Chondrocyte (in vitro differentiated cells): Measurements from ENCODE around the gene SEMA4D. TPM values are rescaled to one million over a fixed set of nuclear protein-coding genes. Genes with fewer than 3 reads are reported as not detected.

Source experiments
- DNase-seq: peaks from one replicate; pipeline ENCODE4 v3.0.0; 2021; ENCODE audit warnings: mixed read lengths, low spot score
- H3K27ac Mint-ChIP-seq: one replicate; pipeline ENCODE4 v1.8.0; 2021; ENCODE audit warnings: mild to moderate bottlenecking, moderate library complexity, mixed read lengths; ENCODE audit not compliant: unreplicated experiment
- H3K27me3 Mint-ChIP-seq: 2 replicates; pipeline ENCODE4 v1.8.0; 2021; ENCODE audit warnings: low read depth, mixed read lengths
- H3K36me3 Mint-ChIP-seq: 2 replicates; pipeline ENCODE4 v1.8.0; 2021; ENCODE audit warnings: low read depth, mixed read lengths
- H3K4me1 Mint-ChIP-seq: 2 replicates; pipeline ENCODE4 v1.8.0; 2021; ENCODE audit warnings: low read depth, mild to moderate bottlenecking, mixed read lengths
- H3K4me3 Mint-ChIP-seq: one replicate; pipeline ENCODE4 v1.8.0; 2021; ENCODE audit warnings: mild to moderate bottlenecking, moderate library complexity, mixed read lengths; ENCODE audit not compliant: unreplicated experiment
- H3K9me3 Mint-ChIP-seq: 2 replicates; pipeline ENCODE4 v1.8.0; 2021; ENCODE audit warnings: low read depth, mixed read lengths
- CTCF ChIP-seq: fragments of 200-600 bp; sonication (generic); IDR thresholded peaks from 2 replicates; pipeline ENCODE4 v1.5.0; 2021; ENCODE audit warnings: antibody characterized with exemption, mild to moderate bottlenecking, moderate library complexity
- total RNA-seq: library from RNA; stranded (reverse); gene quantifications from 3 replicates; pipeline ENCODE4 v1.2.1, GENCODE V29; 2021

Gene SEMA4D
- total RNA-seq, 1 donor from 2014 or later = 3.8 TPM

DNA sequence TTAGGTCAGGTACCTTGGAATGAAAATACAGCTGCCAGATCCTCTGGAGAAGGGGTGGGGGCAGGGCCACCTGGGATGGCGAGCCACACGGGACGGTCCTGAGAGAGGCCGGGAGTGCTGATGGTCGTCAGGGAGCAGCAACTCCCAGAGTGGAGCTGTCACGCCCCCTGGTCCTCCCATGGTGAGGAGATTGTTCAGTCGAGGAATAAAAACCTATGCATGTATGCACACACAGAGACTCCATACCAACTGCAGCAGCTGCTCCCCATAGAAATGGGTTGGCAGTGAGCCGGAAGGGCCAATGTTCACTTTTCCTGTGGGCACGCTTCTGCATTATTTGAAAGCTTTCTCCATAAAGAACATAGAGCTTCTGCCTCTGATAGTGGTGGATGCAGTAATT is 45.2 kb upstream of the SEMA4D start:
- no peak for TF ChIP-seq CTCF
- peaks cover 16% of the 10 kb centered on the region for H3K9me3 Mint-ChIP-seq

GRCh38 chr9:89542401-89543021 is 44.6 kb upstream of the SEMA4D start:
- Mint-ChIP-seq H3K36me3 (peaks cover 7% of the 10 kb centered on the region), H3K4me3 (no peak overlapping the region), H3K27ac (no peak overlapping the region), H3K9me3 (peaks cover 16% of the 10 kb centered on the region), H3K4me1 (no peaks in the 10 kb centered on the region), H3K27me3 (peaks cover 5% of the 10 kb centered on the region)
- TF ChIP-seq CTCF = no peak
- DNase-seq = no peak

More for the DNA sequence above, 45.2 kb upstream of the SEMA4D start:
- Mint-ChIP-seq H3K36me3 (peaks cover 7% of the 10 kb centered on the region), H3K4me1 (no peaks in the 10 kb centered on the region), H3K27ac (no peak overlapping the region), H3K4me3 (no peak overlapping the region), H3K27me3 (peaks cover 5% of the 10 kb centered on the region)
- no peak for DNase-seq

DNA sequence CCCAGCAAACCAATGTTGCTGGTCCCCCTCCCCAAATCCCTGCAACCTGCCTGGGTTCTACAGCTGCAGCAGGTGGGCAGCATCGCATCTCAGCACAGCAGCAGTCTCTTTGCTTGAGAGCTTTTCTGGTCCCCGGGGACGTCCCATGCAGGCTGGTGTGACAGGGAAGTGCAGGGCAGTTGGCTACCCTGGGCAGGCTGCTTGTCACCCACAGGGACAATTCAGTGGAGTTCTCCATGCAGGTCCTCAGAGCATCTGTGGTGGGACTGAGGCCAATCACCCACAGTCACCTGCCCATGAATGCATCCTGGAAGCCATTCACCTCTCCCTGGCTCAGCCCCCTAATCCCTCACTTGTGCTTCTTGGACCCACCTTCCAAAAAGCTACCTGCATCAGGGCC is 43.9 kb upstream of the SEMA4D start:
- H3K9me3 Mint-ChIP-seq = peaks cover 16% of the 10 kb centered on the region
- H3K27me3 Mint-ChIP-seq = peaks cover 5% of the 10 kb centered on the region
- peaks cover 7% of the 10 kb centered on the region for H3K36me3 Mint-ChIP-seq
- no peak overlapping the region for H3K4me3 Mint-ChIP-seq
- DNase-seq = no peak
- no peaks in the 10 kb centered on the region for H3K4me1 Mint-ChIP-seq
- no peak for TF ChIP-seq CTCF
- no peak overlapping the region for H3K27ac Mint-ChIP-seq

GRCh38 chr9:89539374-89539773 is 41.5 kb upstream of the SEMA4D start:
- Mint-ChIP-seq H3K36me3 (no peaks in the 10 kb centered on the region), H3K4me3 (no peak overlapping the region), H3K27ac (no peak overlapping the region), H3K4me1 (no peaks in the 10 kb centered on the region), H3K9me3 (no peaks in the 10 kb centered on the region), H3K27me3 (peaks cover 5% of the 10 kb centered on the region)
- TF ChIP-seq CTCF = no peak
- no peak for DNase-seq

DNA sequence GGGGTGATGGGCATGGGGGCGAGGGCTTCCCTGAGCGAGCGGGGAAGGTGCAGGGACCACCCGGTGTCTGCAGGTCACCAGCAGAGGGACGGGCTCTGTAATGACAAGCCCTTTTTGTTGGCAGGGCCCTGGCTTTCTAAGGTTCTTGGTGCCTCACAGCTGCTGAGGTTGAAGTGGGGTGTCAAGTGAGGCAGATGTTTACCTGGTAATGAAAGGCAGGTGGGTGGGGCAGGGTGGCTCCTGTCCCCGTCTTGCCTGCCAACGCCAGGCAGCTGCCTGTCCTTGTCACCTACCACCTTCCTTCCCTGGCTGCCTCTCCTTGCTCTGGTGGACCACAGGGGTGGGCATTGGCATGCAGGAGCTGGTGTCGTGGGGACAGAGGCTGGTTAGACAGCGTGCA is 41.0 kb upstream of the SEMA4D start:
- Mint-ChIP-seq H3K9me3 (no peaks in the 10 kb centered on the region), H3K27ac (no peak overlapping the region), H3K27me3 (peaks cover 5% of the 10 kb centered on the region), H3K4me1 (peaks cover under 1% of the 10 kb centered on the region), H3K36me3 (no peaks in the 10 kb centered on the region), H3K4me3 (no peak overlapping the region)
- no peak for TF ChIP-seq CTCF
- DNase-seq = no peak
